DMS153 (cell line): ENCODE measurements around the gene PISD.

ENCODE experiments used
- DNase-seq: peaks from one replicate; lab custom pipeline; 2025; lab: John Stamatoyannopoulos, UW

PISD gene

GRCh38 chr22:31572939-31573338, 89.1 kb downstream of the PISD start:
- peak; percentile 3 for DNase-seq

- DNase-seq, result no peak
Measured at GRCh38 chr22:31569126-31569525, 92.9 kb downstream of the PISD start.
